GM21825 (cell line): ENCODE data around the gene CPS1.

ENCODE experiments used
- ATAC-seq: cut with Tn5 transposase; IDR thresholded peaks from one replicate; pipeline ENCODE4 v1.9.1; 2021; ENCODE audit warnings: mild to moderate bottlenecking, moderate library complexity; ENCODE audit not compliant: unreplicated experiment

The CPS1 gene

DNA sequence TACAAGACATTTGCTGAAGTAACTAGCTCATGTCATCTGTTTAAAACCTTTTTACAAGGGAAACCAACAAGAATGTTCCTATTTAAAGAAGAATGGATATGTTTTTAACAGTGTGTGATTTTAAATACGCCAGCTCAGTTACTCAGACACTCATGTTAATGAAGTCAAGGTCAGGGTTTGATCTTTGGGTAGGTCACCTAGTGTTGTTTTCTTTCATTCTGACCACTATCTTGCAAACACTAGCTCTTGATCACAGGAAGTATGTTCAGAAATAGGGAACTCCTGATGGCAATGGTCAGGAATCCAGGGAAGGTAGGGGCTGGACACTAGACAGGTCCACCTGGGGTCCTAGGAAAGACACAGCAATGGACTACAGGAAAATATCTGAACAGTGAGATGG lies 116.7 kb downstream of the CPS1 start:
- ATAC-seq = no peak

DNA sequence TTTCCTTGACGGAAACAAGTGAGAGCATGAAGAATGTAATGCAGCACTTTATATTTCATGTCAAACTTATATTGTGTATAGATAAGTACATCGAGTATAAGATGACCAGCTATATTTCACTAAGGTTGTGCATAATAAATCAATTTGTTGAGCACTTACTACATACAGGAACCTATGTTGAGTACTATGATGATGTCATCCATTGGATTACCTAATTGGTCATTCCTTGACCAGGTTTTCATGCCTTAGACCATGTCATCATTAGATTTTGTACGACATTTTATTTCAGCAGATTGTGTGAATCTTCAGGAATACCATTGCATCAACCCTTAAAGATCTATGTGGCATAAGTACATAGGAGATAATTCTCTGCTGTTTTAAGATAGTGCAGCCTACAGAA lies 119.7 kb downstream of the CPS1 start:
- no peak for ATAC-seq

- ATAC-seq = no peak
These were observed 125.1 kb downstream of the CPS1 start for GRCh38 chr2:210681491-210681890.

GRCh38 chr2:210686401-210686800 lies 130.0 kb downstream of the CPS1 start:
- ATAC-seq = no peak

- no peak for ATAC-seq
These were observed 131.5 kb downstream of the CPS1 start for GRCh38 chr2:210687786-210688470.

DNA sequence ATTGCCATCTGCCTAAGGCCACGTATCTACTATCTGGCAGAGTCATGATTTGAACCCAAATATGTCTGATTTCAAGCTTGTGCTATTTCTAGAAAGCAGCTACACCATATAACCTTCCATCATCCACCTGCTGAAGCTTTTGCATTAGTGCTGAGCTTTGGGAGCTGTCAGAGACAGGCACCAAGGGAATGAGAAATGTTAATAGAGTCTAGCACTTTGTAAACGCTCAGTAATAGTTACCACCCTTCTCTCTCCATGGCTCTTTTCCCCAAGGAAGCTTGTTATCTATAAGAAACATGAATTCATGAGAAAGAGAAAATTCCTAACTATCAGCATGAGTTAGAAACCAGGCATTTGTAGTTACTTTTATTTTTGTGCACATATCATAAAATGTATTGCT lies 151.5 kb downstream of the CPS1 start:
- no peak for ATAC-seq

DNA sequence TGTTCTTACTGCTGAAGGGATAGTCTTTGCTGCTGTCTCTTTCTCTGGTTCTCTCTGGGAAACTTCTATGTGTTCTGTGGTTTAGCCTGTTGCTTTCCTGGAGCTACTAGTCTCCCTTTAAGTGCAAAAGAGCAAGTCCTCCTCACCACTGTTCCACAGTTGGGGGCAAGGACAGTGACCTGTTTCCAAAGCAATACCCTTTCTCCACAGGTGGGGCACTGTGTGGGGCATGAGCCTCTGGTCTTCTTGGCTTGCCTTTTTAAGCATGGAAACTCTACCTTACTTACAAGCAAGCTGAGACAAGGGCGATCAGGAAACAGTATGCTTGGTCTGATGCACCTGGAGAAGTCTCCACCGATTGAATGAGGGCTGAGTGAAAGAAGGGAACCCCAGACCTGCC lies 156.7 kb downstream of the CPS1 start:
- no peak for ATAC-seq

DNA sequence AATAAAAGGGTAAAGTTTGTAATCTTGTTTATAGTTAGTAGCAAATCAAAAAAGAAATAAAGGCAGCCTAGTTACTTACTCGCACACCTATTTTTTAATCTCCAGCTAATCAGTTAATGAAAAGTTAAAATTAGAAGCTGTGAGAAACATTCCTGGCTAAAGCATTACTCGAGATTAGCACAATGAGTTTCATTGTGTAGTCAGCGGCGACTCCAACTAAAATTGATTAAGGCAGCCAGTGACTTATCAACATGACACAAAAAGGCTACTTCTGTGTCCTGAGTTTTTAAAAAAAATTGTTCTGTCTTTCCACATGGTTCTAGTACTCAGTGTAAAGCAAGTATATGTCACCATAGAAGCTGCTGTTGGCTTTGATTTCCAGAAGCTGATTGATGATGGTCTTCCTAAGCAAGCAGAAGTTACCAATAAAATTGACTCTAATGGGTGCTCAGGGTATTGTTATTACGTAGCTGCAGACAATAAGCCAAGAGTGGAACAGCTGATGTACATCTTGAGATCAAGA lies 159.2 kb downstream of the CPS1 start:
- no peak for ATAC-seq

DNA sequence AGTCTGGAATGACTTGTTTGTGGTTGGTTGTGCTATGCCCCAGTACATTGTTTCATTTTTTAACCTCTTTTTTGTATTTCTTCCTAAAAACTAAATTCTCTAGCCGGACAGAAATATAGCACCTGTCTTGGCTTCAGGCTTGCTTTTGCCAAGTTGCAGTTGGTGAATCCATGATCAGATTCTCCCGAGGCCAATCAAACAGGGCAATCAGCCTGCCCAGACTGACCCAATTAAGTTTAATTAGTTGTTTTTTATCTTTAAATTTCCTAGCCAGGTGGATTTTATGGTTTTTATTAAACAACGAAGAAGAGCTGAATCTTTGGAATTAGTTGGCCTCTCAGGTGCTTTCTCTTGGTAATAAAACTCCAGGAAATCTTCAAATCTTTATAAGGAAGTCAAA lies 162.1 kb downstream of the CPS1 start:
- ATAC-seq = no peak

DNA sequence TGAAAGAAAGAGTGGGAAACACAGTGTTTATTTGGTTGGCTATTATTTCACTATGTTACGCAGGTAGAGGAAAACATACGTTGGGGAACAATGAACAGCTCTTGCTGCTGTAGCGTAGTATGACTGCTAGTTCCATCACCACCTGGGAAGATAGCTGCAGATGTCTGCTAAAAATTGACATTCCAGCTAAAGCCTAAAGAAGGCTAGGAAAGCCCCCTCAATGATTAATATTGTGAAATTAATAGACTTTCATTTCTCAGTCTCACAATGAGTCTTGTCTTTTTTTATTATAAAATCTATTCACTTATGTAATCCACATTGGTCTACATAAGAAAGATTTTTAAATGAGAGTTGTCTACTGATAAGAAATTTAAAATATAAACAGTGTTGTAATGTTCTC lies 165.7 kb downstream of the CPS1 start:
- ATAC-seq = no peak

GRCh38 chr2:210727549-210727948 lies 171.2 kb downstream of the CPS1 start:
- ATAC-seq = no peak
